ENCODE results near the gene MYO7A.

MYO7A gene

GRCh38 chr11:77107950-77108349 is 20.1 kb upstream of the MYO7A start:
- peak; percentile 91 for DNase-seq (ENCODE audit: low read depth)
- no peak overlapping the region for H3K4me3 ChIP-seq (replicated peaks; ENCODE audit: low read depth, low read length)
- TF ChIP-seq CTCF (IDR thresholded peaks at IDR 0.05; ENCODE audit: low read length, missing control alignments) = no peak

GRCh38 chr11:77108436-77108835 is 19.6 kb upstream of the MYO7A start:
- DNase-seq (ENCODE audit: low read depth) = no peak
- TF ChIP-seq CTCF (IDR thresholded peaks at IDR 0.05; ENCODE audit: low read length, missing control alignments) = no peak
- no peak overlapping the region for H3K4me3 ChIP-seq (replicated peaks; ENCODE audit: low read depth, low read length)

- TF ChIP-seq CTCF (IDR thresholded peaks at IDR 0.05; ENCODE audit: low read length, missing control alignments) = no peak
- peak; percentile 46 for DNase-seq (ENCODE audit: low read depth)
- H3K4me3 ChIP-seq (replicated peaks; ENCODE audit: low read depth, low read length) = no peak overlapping the region
These were observed 18.6 kb upstream of the MYO7A start for GRCh38 chr11:77109236-77110019.

GRCh38 chr11:77110836-77111235 is 17.2 kb upstream of the MYO7A start:
- TF ChIP-seq CTCF (IDR thresholded peaks at IDR 0.05; ENCODE audit: low read length, missing control alignments) = no peak
- DNase-seq (ENCODE audit: low read depth) = no peak
- no peak overlapping the region for H3K4me3 ChIP-seq (replicated peaks; ENCODE audit: low read depth, low read length)

GRCh38 chr11:77111277-77111676 is 16.8 kb upstream of the MYO7A start:
- no peak for DNase-seq (ENCODE audit: low read depth)
- H3K4me3 ChIP-seq (replicated peaks; ENCODE audit: low read depth, low read length) = no peak overlapping the region
- TF ChIP-seq CTCF (IDR thresholded peaks at IDR 0.05; ENCODE audit: low read length, missing control alignments) = no peak

- no peak for TF ChIP-seq CTCF (IDR thresholded peaks at IDR 0.05; ENCODE audit: low read length, missing control alignments)
- no peak for DNase-seq (ENCODE audit: low read depth)
- no peak overlapping the region for H3K4me3 ChIP-seq (replicated peaks; ENCODE audit: low read depth, low read length)
These were observed 16.1 kb upstream of the MYO7A start for GRCh38 chr11:77111946-77112345.

Measured in fibroblast of pulmonary artery (primary cell).